Neural cell (in vitro differentiated cells): Measurements from ENCODE around the gene CMC1.

Experiments used
- EP300 ChIP-seq: fragments of 450-650 bp; conservative IDR thresholded peaks from 2 replicates; pipeline ENCODE4 v1.6.1; 2014; ENCODE audit warnings: antibody characterized with exemption, mild to moderate bottlenecking, moderate library complexity; ENCODE audit not compliant: poor library complexity, severe bottlenecking
- POLR2AphosphoS5 ChIP-seq: IDR thresholded peaks from 2 replicates; pipeline ENCODE4 v1.6.1; 2012
- RAD21 ChIP-seq: fragments of 450-650 bp; conservative IDR thresholded peaks from 2 replicates; pipeline ENCODE4 v1.6.1; 2014; ENCODE audit warnings: antibody characterized with exemption, mild to moderate bottlenecking, moderate library complexity
- TF ChIP-seq, protein P1 (sequence below): fragments of 450-650 bp; IDR thresholded peaks from 2 replicates; pipeline ENCODE4 v1.5.1; 2014; ENCODE audit warnings: antibody characterized with exemption, mild to moderate bottlenecking, moderate library complexity; ENCODE audit not compliant: poor library complexity, severe bottlenecking
- TF ChIP-seq, protein P2 (sequence below): IDR thresholded peaks from 2 replicates; pipeline ENCODE4 v1.6.1; 2012; ENCODE audit warnings: borderline replicate concordance

DNA sequence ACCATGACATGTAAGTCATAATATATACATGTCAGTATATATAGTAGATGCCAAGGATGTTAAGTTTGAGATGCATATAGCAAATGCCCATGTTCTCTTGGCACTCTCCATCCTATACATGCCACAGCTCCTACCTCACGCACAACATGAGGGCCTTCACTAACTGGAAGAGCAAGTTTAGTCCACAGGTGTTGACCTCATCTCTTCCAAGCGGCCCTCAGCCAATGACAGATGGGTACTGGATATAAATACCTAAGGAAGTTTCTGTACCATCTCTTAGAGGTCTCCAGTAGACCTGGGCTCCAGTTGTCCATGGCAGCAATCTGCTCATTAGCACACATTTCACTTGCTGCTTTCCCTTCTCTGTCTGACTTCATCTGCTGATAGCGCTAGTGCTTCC is 43.3 kb upstream of the CMC1 start:
- TF ChIP-seq, protein P1, sequence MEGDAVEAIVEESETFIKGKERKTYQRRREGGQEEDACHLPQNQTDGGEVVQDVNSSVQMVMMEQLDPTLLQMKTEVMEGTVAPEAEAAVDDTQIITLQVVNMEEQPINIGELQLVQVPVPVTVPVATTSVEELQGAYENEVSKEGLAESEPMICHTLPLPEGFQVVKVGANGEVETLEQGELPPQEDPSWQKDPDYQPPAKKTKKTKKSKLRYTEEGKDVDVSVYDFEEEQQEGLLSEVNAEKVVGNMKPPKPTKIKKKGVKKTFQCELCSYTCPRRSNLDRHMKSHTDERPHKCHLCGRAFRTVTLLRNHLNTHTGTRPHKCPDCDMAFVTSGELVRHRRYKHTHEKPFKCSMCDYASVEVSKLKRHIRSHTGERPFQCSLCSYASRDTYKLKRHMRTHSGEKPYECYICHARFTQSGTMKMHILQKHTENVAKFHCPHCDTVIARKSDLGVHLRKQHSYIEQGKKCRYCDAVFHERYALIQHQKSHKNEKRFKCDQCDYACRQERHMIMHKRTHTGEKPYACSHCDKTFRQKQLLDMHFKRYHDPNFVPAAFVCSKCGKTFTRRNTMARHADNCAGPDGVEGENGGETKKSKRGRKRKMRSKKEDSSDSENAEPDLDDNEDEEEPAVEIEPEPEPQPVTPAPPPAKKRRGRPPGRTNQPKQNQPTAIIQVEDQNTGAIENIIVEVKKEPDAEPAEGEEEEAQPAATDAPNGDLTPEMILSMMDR, result no peak
- no peak for TF ChIP-seq EP300
- no peak for TF ChIP-seq RAD21
- TF ChIP-seq, protein P2, sequence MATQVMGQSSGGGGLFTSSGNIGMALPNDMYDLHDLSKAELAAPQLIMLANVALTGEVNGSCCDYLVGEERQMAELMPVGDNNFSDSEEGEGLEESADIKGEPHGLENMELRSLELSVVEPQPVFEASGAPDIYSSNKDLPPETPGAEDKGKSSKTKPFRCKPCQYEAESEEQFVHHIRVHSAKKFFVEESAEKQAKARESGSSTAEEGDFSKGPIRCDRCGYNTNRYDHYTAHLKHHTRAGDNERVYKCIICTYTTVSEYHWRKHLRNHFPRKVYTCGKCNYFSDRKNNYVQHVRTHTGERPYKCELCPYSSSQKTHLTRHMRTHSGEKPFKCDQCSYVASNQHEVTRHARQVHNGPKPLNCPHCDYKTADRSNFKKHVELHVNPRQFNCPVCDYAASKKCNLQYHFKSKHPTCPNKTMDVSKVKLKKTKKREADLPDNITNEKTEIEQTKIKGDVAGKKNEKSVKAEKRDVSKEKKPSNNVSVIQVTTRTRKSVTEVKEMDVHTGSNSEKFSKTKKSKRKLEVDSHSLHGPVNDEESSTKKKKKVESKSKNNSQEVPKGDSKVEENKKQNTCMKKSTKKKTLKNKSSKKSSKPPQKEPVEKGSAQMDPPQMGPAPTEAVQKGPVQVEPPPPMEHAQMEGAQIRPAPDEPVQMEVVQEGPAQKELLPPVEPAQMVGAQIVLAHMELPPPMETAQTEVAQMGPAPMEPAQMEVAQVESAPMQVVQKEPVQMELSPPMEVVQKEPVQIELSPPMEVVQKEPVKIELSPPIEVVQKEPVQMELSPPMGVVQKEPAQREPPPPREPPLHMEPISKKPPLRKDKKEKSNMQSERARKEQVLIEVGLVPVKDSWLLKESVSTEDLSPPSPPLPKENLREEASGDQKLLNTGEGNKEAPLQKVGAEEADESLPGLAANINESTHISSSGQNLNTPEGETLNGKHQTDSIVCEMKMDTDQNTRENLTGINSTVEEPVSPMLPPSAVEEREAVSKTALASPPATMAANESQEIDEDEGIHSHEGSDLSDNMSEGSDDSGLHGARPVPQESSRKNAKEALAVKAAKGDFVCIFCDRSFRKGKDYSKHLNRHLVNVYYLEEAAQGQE, result no peak
- TF ChIP-seq POLR2AphosphoS5, result no peak
